Body of pancreas (tissue), 4 donors: Measurements from ENCODE around the gene RXRB. TPM values are rescaled to one million over a fixed set of nuclear protein-coding genes. Genes with fewer than 3 reads are reported as not detected.
"Not testable (repeated sequence)": the region's sequence is repeated elsewhere in the genome, so short reads cannot be mapped to it uniquely, and the experiment has no call there.

Source experiments
- ATAC-seq: fragments of 150-250 bp; one replicate; pipeline ENCODE4 v1.9.1; 2016
- DNase-seq, 4 donors: peaks; one replicate each; pipeline ENCODE4 v3.0.0-alpha.2; 2019
- H3K27ac ChIP-seq, 4 donors: fragments of 200-600 bp; sonication (generic); 1 replicate in 3 of 4; 2 replicates in 1 of 4; pipeline versions ENCODE4 v1.5.1 to v1.6.1; 2016 to 2019; ENCODE audit warnings: mild to moderate bottlenecking in 1 of 4, mixed read lengths in 1 of 4, moderate library complexity in 1 of 4
- H3K27me3 ChIP-seq, 2 donors: fragments of 200-600 bp; sonication (generic); one replicate each; pipeline ENCODE4 v1.6.0; 2016; ENCODE audit warnings: mild to moderate bottlenecking in 1 of 2
- H3K36me3 ChIP-seq, 2 donors: fragments of 200-600 bp; sonication (generic); replicated peaks in 1 of 2; 2 replicates each; pipeline ENCODE4 v1.5.1; 2016; ENCODE audit warnings: low read depth in 2 of 2; ENCODE audit not compliant: insufficient read depth in 1 of 2
- H3K4me1 ChIP-seq: fragments of 200-600 bp; sonication (generic); one replicate; pipeline ENCODE4 v1.6.0; 2016
- H3K4me3 ChIP-seq, 2 donors: fragments of 200-600 bp; sonication (generic); 1 replicate in 1 of 2; 2 replicates in 1 of 2; pipeline ENCODE4 v1.5.1; 2016 to 2019
- H3K9me3 ChIP-seq, 3 donors: fragments of 200-600 bp; sonication (generic); 1 replicate in 2 of 3; 2 replicates in 1 of 3; pipeline ENCODE4 v1.5.1; 2016
- CTCF ChIP-seq, 7 experiments: fragments of 450-650 bp in 4 of 7; fragments of 200-600 bp in 3 of 7; sonication (generic) in 3 of 7; IDR thresholded peaks; one replicate each; pipeline ENCODE4 v1.5.1; 2016 to 2019; ENCODE audit warnings: antibody characterized with exemption in 7 of 7
- POLR2A ChIP-seq, 3 donors: fragments of 450-650 bp; IDR thresholded peaks; one replicate each; pipeline ENCODE4 v1.6.1; 2016; ENCODE audit warnings: antibody characterized with exemption in 3 of 3, mild to moderate bottlenecking in 2 of 3
- WGBS, 2 donors: methylation state at CpG; one replicate each; pipeline ENCODE4 v1.1.5; 2017; 5-methylcytosine and 5-hydroxymethylcytosine counted together
- intact Hi-C: fragments of 100-400 bp; cut with DNase I; formaldehyde crosslinking; loops from one replicate; pipeline ENCODE4 v1.15.1; 2023
- microRNA counts, 2 donors: library from miRNA; unstranded; fragments of <30 nt; microRNA quantifications; one replicate each; lab custom pipeline; 2017
- microRNA-seq, 2 donors: library from miRNA; unstranded; fragments of <30 nt; microRNA quantifications; one replicate each; pipeline ENCODE4, GENCODE V29; 2016; ENCODE audit warnings: borderline number of aligned reads in 2 of 2, borderline replicate concordance in 2 of 2
- small RNA-seq: library from RNA; depleted of rRNA; stranded (forward); fragments of <200 nt; gene quantifications from one replicate; pipeline ENCODE3, GENCODE V24; 2016
- total RNA-seq, 2 donors: library from RNA; depleted of rRNA; stranded (reverse); fragments of >200 nt; gene quantifications; one replicate each; pipeline ENCODE4 v1.1.0, GENCODE V29; 2016

Gene RXRB
- total RNA-seq, 2 donors from 2014 or later = 17.1 to 21.0 TPM

- no peak for ATAC-seq
- no peak for TF ChIP-seq CTCF (IDR thresholded peaks at IDR 0.05)
- TF ChIP-seq POLR2A (IDR thresholded peaks at IDR 0.05) = no peak
Measured at GRCh38 chr6:33151050-33151449, 49.4 kb downstream of the RXRB start.

GRCh38 chr6:33150560-33150959, 49.9 kb downstream of the RXRB start:
- H3K4me3 ChIP-seq, H3K27me3 ChIP-seq, intact Hi-C loops, DNase-seq, H3K4me1 ChIP-seq, H3K36me3 ChIP-seq, ATAC-seq, H3K27ac ChIP-seq: not testable (repeated sequence)
- peaks cover 0 to 11% (median 2%) of the 10 kb centered on the region in 3 donors for H3K9me3 ChIP-seq
- WGBS, 2 donors = 93% methylated on average over 3 of the region's 3 CpGs

More at GRCh38 chr6:33151050-33151449, 49.4 kb downstream of the RXRB start:
- Histone ChIP-seq H3K27ac (no peak overlapping the region), H3K27me3 (no peaks in the 10 kb centered on the region), H3K4me3 (no peak overlapping the region), H3K4me1 (no peaks in the 10 kb centered on the region), H3K36me3 (no peaks in the 10 kb centered on the region), H3K9me3 (peaks cover 0 to 11% (median 2%) of the 10 kb centered on the region in 3 donors)
- 76 to 81% methylated on average over 1 of the region's 1 CpG for WGBS, 2 donors
- intact Hi-C loops = no loop called here
- DNase-seq = no peak

- Histone ChIP-seq H3K27me3 (no peaks in the 10 kb centered on the region), H3K9me3 (peaks cover 0 to 11% (median 2%) of the 10 kb centered on the region in 3 donors), H3K27ac (no peak overlapping the region), H3K36me3 (no peaks in the 10 kb centered on the region), H3K4me3 (no peak overlapping the region), H3K4me1 (no peaks in the 10 kb centered on the region)
- intact Hi-C loops = no loop called here
- ATAC-seq (peak; percentile 75), DNase-seq (peak; percentile 28 to 58 (median 46))
- TF ChIP-seq CTCF (IDR thresholded peaks at IDR 0.05) = peak; percentile 25 to 84 (median 76)
- TF ChIP-seq POLR2A (IDR thresholded peaks at IDR 0.05) = no peak
- 40 to 41% methylated on average over 8 of the region's 8 CpGs for WGBS, 2 donors
Measured at GRCh38 chr6:33147807-33148666, 52.4 kb downstream of the RXRB start.

- no peak overlapping the region for H3K4me3 ChIP-seq
- no peaks in the 10 kb centered on the region for H3K36me3 ChIP-seq
- TF ChIP-seq POLR2A (IDR thresholded peaks at IDR 0.05) (no peak), CTCF (IDR thresholded peaks at IDR 0.05) (no peak)
- H3K4me1 ChIP-seq = no peaks in the 10 kb centered on the region
- H3K9me3 ChIP-seq = no peaks in the 10 kb centered on the region
- no peak overlapping the region for H3K27ac ChIP-seq
- H3K27me3 ChIP-seq = no peaks in the 10 kb centered on the region
- intact Hi-C loops = no loop called here
- ATAC-seq = peak; percentile 48
- WGBS, 2 donors = 14 to 16% methylated on average over 1 of the region's 1 CpG
- DNase-seq = peak in 2 of 4 donors; percentile 36 to 43
Measured at GRCh38 chr6:33144373-33144772, 56.1 kb downstream of the RXRB start.

MicroRNAs within 50 kb of the gene (microRNA counts, 767-probe panel; counts per million panel counts)
- microRNA hsa-miR-219-1-3p (lab: Ali Mortazavi, UCI) (0 to 736 counts per million in 2 donors), microRNA hsa-miR-219-5p (lab: Ali Mortazavi, UCI) (0 to 736 counts per million in 2 donors)

Small RNAs within 50 kb of the gene (microRNA-seq; reads per million reads assigned to microRNA genes)
- gene MIR219A1 = 3.6 to 4.2 reads per million in 2 donors

Small RNAs within 50 kb of the gene (small RNA-seq; reads per million reads assigned to genes)
- gene MIR219A1 (4.2 reads per million, percentile 85 among the genes with 10 or more reads in this experiment), gene RNY4P10 (not detected)

Other genes with a start within 250 kb of the RXRB start
- 10 to 100 TPM; 15.8 to 26.7 TPM for gene HLA-DMA, start 247.6 kb downstream of the RXRB start, total RNA-seq
- gene BRD2, start 232.1 kb downstream of the RXRB start, total RNA-seq = 100 to 1,000 TPM in 1 of 2 donors, 10 to 100 TPM in 1; 99.1 to 171 TPM
- 10 to 100 TPM in 1 of 2 donors, 1 to 10 TPM in 1; 2.0 to 83.3 TPM for gene HLA-DOA, start 191.1 kb downstream of the RXRB start, total RNA-seq
- gene HLA-DPA1, start 127.0 kb downstream of the RXRB start, total RNA-seq = 10 to 100 TPM; 10.5 to 81.7 TPM
- 10 to 100 TPM; 41.2 to 52.4 TPM for gene HLA-DPB1, start 124.7 kb downstream of the RXRB start, total RNA-seq
- gene COL11A2, start 8.2 kb downstream of the RXRB start, total RNA-seq = 1 to 10 TPM in 1 of 2 donors, under 1 TPM in 1; 0.78 to 2.3 TPM
- gene SLC39A7, start 202 bp upstream of the RXRB start, total RNA-seq = 10 to 100 TPM; 57.3 to 67.9 TPM
- 10 to 100 TPM; 19.1 to 29.1 TPM for gene HSD17B8, start 4.0 kb upstream of the RXRB start, total RNA-seq
- 10 to 100 TPM; 11.2 to 28.3 TPM for gene RING1, start 7.8 kb upstream of the RXRB start, total RNA-seq
- 10 to 100 TPM; 37.1 to 40.5 TPM for gene VPS52, start 71.2 kb upstream of the RXRB start, total RNA-seq
- 1,000 to 10,000 TPM in 1 of 2 donors, 100 to 1,000 TPM in 1; 772 to 1,608 TPM for gene RPS18, start 71.4 kb upstream of the RXRB start, total RNA-seq
- gene B3GALT4, start 76.5 kb upstream of the RXRB start, total RNA-seq = 1 to 10 TPM; 3.9 to 5.6 TPM
- gene WDR46, start 88.6 kb upstream of the RXRB start, total RNA-seq = 10 to 100 TPM; 27.8 to 43.2 TPM
- 10 to 100 TPM; 10.2 to 19.7 TPM for gene PFDN6, start 88.9 kb upstream of the RXRB start, total RNA-seq
- gene RGL2, start 98.3 kb upstream of the RXRB start, total RNA-seq = 10 to 100 TPM; 31.3 to 31.9 TPM
- 100 to 1,000 TPM in 1 of 2 donors, 10 to 100 TPM in 1; 50.3 to 108 TPM for gene TAPBP, start 113.4 kb upstream of the RXRB start, total RNA-seq
- gene ZBTB22, start 117.1 kb upstream of the RXRB start, total RNA-seq = 10 to 100 TPM; 12.7 to 14.8 TPM
- gene DAXX, start 122.3 kb upstream of the RXRB start, total RNA-seq = 10 to 100 TPM; 20.0 to 28.0 TPM
- under 1 TPM in 1 of 2 donors, not detected in 1; 0.66 TPM for gene KIFC1, start 191.2 kb upstream of the RXRB start, total RNA-seq
- gene PHF1, start 210.3 kb upstream of the RXRB start, total RNA-seq = 10 to 100 TPM; 58.3 to 73.9 TPM
- 100 to 1,000 TPM in 1 of 2 donors, 10 to 100 TPM in 1; 87.7 to 126 TPM for gene CUTA, start 217.4 kb upstream of the RXRB start, total RNA-seq
- 1 to 10 TPM; 5.4 to 5.6 TPM for gene SYNGAP1, start 219.4 kb upstream of the RXRB start, total RNA-seq